Astrocyte (in vitro differentiated cells and primary cell): ENCODE data around the gene LRRC3.

Experiments used
- EZH2 ChIP-seq: IDR thresholded peaks from 2 replicates; pipeline ENCODE4 v1.6.1; 2012; ENCODE audit warnings: mild to moderate bottlenecking, low read length, inconsistent platforms; ENCODE audit not compliant: insufficient read depth
- TF ChIP-seq, protein P1 (sequence below): IDR thresholded peaks from 2 replicates; pipeline ENCODE4 v1.5.1; 2011; ENCODE audit warnings: low read depth, mild to moderate bottlenecking, inconsistent platforms, low read length, moderate library complexity; ENCODE audit not compliant: insufficient read depth

DNA sequence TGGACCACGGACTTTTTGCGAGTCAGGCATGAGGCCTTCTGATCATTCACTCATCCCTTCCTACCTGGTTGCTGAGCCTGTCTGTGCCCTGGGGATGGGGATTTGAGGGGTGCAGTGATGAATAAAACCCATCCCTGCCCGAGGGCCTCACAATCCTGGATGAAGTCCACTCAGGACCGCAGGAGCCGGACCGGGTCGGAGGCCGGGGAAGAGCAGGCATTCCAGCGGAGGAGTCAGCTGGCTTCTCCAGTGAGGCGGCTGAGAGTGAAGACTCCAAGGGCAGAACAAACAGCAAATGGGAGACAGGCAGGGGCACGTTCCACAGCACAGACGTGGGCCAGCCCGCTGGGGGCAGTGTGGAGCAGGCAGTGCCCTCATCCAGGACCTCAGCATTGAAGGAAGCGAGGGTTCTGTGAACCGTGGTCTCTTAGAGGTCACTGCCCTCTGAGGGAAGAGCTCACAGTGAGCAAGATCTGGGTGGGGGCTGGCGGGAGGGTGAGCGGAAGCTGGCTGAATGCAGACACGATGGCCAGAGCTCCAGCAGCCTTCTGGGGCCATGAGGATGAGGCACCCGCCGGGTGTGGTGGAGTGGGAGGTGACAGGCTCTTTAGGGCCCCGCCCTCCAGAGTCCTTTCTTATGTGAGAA is 10.9 kb upstream of the LRRC3 start:
- TF ChIP-seq, protein P1, sequence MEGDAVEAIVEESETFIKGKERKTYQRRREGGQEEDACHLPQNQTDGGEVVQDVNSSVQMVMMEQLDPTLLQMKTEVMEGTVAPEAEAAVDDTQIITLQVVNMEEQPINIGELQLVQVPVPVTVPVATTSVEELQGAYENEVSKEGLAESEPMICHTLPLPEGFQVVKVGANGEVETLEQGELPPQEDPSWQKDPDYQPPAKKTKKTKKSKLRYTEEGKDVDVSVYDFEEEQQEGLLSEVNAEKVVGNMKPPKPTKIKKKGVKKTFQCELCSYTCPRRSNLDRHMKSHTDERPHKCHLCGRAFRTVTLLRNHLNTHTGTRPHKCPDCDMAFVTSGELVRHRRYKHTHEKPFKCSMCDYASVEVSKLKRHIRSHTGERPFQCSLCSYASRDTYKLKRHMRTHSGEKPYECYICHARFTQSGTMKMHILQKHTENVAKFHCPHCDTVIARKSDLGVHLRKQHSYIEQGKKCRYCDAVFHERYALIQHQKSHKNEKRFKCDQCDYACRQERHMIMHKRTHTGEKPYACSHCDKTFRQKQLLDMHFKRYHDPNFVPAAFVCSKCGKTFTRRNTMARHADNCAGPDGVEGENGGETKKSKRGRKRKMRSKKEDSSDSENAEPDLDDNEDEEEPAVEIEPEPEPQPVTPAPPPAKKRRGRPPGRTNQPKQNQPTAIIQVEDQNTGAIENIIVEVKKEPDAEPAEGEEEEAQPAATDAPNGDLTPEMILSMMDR, result no peak
- TF ChIP-seq EZH2, result no peak
